ENCODE data around the gene MYH11.
A peak's percentile ranks its signal among the peaks of the same experiment; 100 is the strongest.

Gene MYH11

GRCh38 chr16:15856901-15857698 lies at the start of gene MYH11:
Gene MYH11, minus strand, starts transcription at chr16:15857028. Its CDS starts 18,776 bp downstream, at chr16:15838252.
- DNase-seq: no peak

DNA sequence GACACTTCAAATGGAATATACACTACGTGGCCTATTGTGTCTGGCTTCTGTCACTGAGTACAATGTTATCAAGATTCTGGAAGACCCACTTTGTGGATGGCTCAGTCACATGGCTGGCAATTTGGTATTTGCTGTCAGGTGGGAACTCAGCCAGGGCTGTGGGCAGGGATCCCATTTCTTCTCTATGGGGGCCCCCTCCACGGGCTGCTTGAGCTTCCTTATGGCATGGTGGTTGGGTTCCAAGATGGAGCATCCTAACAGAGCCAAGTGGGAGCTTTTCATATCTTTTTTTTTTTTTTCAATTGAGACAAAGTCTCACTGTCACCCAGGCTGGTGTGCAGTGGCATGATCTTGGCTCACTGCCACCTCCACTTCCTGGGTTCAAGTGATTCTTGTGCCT lies 49.6 kb upstream of the MYH11 start:
- DNase-seq: no peak

DNA sequence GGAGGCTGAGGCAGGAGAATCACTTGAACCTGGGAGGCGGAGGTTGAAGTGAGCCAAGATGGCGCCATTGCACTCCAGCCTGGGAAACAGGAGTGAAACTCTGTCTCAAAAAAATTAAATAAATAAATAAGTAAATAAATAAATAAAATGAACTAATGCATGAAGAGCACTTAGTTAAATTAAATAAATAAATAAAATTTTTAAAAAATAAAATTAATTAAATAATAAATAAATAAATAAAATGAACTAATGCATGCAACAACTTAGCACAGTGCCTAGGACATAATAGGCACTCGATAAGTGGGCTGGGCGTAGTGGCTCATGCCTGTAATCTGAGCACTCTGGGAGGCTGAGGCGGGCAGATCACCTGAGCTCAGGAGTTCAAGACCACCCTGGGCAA lies 47.1 kb upstream of the MYH11 start:
- DNase-seq: no peak

GRCh38 chr16:15900901-15901500 lies 44.2 kb upstream of the MYH11 start:
- no peak for DNase-seq

- no peak for DNase-seq
These were observed 43.5 kb upstream of the MYH11 start for GRCh38 chr16:15900357-15900756.

DNA sequence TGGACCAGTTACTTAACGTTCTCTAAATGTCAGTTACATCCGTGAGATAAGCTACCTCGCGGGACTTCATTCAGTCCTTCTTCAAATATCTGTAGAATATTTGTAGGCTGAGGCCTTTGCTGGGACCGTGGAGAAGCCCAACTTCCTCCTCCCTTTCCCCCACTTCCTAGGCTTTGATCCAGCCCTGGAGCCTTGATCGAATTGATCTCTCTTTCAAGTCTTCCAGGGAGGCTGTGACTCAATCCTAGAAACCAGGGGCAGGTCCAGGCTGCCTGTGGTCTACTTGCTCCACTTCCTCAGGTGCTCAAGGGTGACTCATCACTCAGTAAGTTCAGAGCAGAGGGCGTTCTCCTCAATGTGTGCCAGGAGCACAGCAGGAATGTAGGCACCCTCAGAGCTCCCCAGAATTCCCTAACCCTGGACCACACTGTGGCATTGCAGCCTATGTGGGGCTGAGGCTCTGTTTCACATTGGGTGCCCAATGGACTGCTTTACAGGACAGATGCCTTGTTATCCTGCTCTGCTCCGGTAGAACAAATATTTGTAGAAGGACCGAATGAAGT lies 42.8 kb upstream of the MYH11 start:
- peak; percentile 61 for DNase-seq

GRCh38 chr16:15898654-15899053 lies 41.8 kb upstream of the MYH11 start:
- DNase-seq: no peak

DNA sequence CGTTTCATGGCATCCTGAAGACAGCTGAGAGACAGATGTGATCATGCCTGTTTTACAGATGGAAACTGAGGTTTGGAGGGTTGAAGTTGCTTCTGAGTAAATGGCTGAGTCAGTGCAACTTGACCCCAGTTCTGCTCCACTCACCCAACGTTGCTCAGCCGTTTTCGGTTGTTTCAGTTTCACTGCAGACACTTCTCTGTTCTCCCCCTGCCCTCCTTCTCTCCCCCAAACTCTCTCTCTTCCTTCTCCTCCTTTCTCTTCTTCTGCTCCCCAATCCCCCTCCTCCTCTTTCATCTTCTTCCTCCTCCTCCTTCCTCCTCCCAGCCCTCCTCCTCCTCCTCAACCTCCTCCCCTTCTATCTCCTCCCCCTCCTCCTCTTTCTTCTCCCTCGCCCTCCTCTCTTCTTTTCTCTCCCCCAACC lies 41.0 kb upstream of the MYH11 start:
- peak; percentile 67 for DNase-seq

- no peak for DNase-seq
These were observed 40.4 kb upstream of the MYH11 start for GRCh38 chr16:15897121-15897780.

- no peak for DNase-seq
These were observed 37.9 kb upstream of the MYH11 start for GRCh38 chr16:15894571-15895374.

DNA sequence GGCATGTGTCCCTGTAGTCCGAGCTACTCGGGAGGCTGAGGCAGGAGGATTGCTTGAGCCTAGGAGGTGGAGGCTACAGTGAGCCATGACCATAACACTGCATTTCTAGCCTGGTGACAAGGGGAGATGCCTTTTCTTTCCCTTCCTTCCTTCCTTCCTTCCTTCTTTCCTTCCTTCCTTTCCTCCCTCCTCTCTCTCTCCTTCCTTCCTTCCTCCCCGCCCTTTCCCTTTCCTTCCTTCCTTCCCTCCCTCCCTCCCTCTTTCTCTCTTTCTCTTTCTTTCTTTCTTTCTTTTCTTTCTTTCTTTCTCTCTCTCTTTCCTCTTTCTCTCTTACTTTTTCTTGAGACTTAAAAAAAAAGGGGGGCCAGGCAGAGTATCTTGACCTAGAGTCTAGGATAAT lies 34.7 kb upstream of the MYH11 start:
- DNase-seq: no peak

- peak; percentile 99 for DNase-seq
These were observed 31.5 kb upstream of the MYH11 start, which contains the start of gene CEP20 for GRCh38 chr16:15888072-15888976. Gene CEP20, minus strand, starts transcription at chr16:15888603. Its CDS starts 18 bp downstream, at chr16:15888585.

GRCh38 chr16:15887283-15887682 lies 30.5 kb upstream of the MYH11 start:
- no peak for DNase-seq

DNA sequence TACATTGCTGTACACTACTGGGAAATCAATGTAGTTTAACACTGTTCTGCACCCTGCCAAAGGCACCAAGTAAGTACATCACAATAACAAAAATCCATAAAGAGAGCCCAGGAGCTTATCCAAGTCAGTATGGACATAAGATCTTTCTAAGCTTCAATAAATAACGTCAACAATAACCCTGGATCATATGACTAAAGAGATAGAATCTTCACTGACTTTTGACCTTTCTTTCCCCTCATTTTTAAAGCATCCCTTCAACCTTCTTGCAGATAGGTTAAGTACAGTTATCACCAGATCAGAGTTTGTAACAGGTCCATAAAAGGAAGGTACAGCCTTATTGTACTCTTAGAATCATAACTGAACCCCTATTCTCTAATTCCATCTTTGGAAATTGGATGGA lies 29.2 kb upstream of the MYH11 start:
- no peak for DNase-seq

GRCh38 chr16:15885560-15886001 lies 28.8 kb upstream of the MYH11 start:
- no peak for DNase-seq

GRCh38 chr16:15882563-15882962 lies 25.7 kb upstream of the MYH11 start:
- no peak for DNase-seq

GRCh38 chr16:15881794-15882379 lies 25.1 kb upstream of the MYH11 start:
- no peak for DNase-seq

DNA sequence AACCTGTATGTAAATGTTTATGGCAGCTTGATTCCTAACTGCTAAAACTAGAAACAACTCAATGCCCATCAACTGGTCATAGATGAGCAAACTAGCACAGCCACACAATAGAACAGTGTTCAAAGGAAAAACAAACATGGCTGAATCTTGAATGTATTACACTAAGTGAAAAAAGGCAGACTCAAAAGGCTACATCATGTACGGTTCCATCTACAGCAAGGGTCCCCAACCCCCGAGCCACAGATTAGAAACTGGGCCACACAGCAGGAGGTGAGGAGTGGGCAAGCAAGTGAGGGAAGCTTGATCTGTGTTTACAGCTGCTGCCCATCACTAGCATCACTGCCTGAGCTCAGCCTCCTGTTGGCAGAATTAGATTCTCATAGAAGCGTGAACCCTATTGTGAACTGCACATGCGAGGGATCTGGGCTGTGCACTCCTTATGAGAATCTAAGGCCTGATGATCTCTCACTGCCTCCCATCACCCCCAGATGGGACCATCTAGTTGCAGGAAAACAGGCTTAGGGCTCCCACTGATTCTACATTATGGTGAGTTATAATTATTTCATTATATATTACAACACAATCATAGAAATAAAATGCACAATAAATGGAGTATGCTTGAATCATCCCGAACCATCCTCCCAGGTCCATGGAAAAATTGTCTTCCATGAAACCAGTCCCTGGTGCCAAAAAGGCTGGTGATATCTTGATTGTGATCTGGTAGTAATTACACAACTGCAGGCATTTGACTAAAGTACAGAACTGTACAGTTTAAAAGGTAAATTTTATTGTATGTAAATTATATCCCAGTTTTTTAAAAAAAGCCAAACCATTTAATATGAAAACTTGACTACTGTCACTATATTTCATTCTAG lies 23.8 kb upstream of the MYH11 start:
- no peak for DNase-seq

DNA sequence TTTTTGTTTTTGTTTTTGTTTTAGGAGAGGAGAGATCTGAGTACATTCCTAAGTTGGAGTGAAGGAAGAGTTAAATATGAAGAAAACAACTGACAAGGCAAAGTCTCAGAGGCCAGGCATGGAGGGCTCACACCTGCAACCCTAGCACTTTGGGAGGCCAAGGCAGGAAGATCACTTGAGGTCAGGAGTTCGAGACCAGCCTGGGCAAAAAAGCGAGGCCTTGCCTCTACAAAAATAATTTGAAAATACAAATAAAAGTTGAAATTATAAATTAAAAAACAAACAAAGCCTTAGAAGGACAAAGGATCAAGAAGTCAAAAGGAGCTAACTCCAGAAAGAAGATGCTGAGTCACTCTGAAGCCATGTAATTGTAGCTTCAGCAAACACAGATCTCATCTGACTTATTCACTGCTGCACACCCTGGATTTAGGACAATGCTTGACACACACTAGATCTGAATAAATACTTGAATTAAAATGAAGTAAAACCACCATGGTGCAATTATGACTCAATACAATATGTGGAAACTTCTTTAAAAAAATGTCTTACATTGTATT lies 22.5 kb upstream of the MYH11 start:
- no peak for DNase-seq

DNA sequence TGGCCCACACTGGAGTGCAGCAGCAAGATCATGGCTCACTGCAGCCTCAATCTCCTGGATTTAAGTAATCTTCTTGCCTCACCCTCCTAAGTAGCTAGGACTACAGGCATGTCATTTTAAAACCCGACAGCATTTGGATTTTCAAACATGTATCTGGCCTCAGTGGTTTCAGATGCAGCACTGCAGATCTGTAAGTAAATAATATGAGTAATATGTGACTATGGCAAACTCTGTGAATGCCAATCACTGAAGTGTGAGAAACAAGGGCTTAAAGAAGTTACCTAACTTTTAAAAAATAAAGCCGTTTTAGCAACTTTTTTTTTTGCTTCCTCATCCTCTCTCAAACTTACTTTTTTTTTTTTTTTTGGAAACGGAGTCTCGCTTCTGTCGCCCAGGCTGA lies 19.7 kb upstream of the MYH11 start:
- no peak for DNase-seq

Data from activated CD8-positive, alpha-beta memory T cell treated with anti-CD3 and anti-CD28 coated beads, Interleukin-2, amount 50 U/mL, for 48 hours (primary cell).